Spleen (tissue), 11 donors: Measurements from ENCODE around the gene SLC10A3. TPM values are rescaled to one million over a fixed set of nuclear protein-coding genes. Genes with fewer than 3 reads are reported as not detected.

Experiments used
- DNase-seq: peaks from one replicate; pipeline ENCODE4 v3.0.0-alpha.2; 2020
- H3K27ac ChIP-seq, 8 donors: fragments of 200-600 bp; sonication (generic) in 7 of 8; 1 replicate in 4 of 8; 2 replicates in 4 of 8; pipeline versions ENCODE4 v1.5.0 to v1.8.0; 2016 to 2021; ENCODE audit warnings: inconsistent platforms in 4 of 8, mild to moderate bottlenecking in 4 of 8, moderate library complexity in 1 of 8
- H3K27me3 ChIP-seq, 7 donors: fragments of 200-600 bp; sonication (generic) in 6 of 7; replicated peaks in 1 of 7; 1 replicate in 4 of 7; 2 replicates in 3 of 7; pipeline versions ENCODE4 v1.5.0 to v1.8.0; 2016 to 2021; ENCODE audit warnings: inconsistent platforms in 3 of 7, mild to moderate bottlenecking in 1 of 7
- H3K36me3 ChIP-seq, 6 donors: fragments of 200-600 bp; sonication (generic) in 5 of 6; 1 replicate in 4 of 6; 2 replicates in 2 of 6; pipeline versions ENCODE4 v1.5.0 to v1.8.0; 2016 to 2021; ENCODE audit warnings: inconsistent platforms in 2 of 6
- H3K4me1 ChIP-seq, 6 donors: fragments of 200-600 bp; sonication (generic) in 5 of 6; 1 replicate in 3 of 6; 2 replicates in 3 of 6; pipeline versions ENCODE4 v1.5.0 to v1.8.0; 2016 to 2021; ENCODE audit warnings: inconsistent platforms in 3 of 6
- H3K4me3 ChIP-seq, 8 donors: fragments of 200-600 bp; sonication (generic) in 7 of 8; 1 replicate in 4 of 8; 2 replicates in 4 of 8; pipeline versions ENCODE4 v1.5.0 to v1.8.0; 2016 to 2021; ENCODE audit warnings: inconsistent platforms in 4 of 8, mild to moderate bottlenecking in 4 of 8, moderate library complexity in 2 of 8
- H3K9me3 ChIP-seq, 8 donors: fragments of 200-600 bp; sonication (generic) in 7 of 8; 1 replicate in 4 of 8; 2 replicates in 4 of 8; pipeline versions ENCODE4 v1.5.0 to v1.8.0; 2016 to 2021; ENCODE audit warnings: inconsistent platforms in 4 of 8
- POLR2A ChIP-seq, 3 donors: fragments of 450-650 bp; IDR thresholded peaks; one replicate each; pipeline ENCODE4 v1.5.1; 2017; ENCODE audit warnings: antibody characterized with exemption in 3 of 3, mild to moderate bottlenecking in 1 of 3
- POLR2AphosphoS5 ChIP-seq, 3 donors: sonication (generic); formaldehyde crosslinking; IDR thresholded peaks; one replicate each; pipeline ENCODE4 v1.5.1; 2017; ENCODE audit warnings: antibody characterized with exemption in 3 of 3
- whole genome bisulfite sequencing, 5 donors: extraction: QIAGEN DNeasy Blood & Tissue Kit in 3 of 5; methylation state at CpG; one replicate each; pipeline versions ENCODE4 v1.1.5 to v1.1.7; 2013 to 2018; 5-methylcytosine and 5-hydroxymethylcytosine counted together
- intact Hi-C: fragments of 100-400 bp; cut with DNase I; formaldehyde crosslinking; loops from one replicate; pipeline ENCODE4 v1.15.0; 2023; ENCODE audit warnings: low total_unique reads
- polyA plus RNA-seq, 3 donors: library from polyadenylated mRNA; stranded (reverse); fragments of 200-250 nt; gene quantifications; one replicate each; pipeline ENCODE4 v1.2.1, GENCODE V29; 2013
- total RNA-seq, 7 donors: library from RNA; depleted of rRNA in 3 of 7; stranded (reverse); fragments of >200 nt in 3 of 7; fragmentation: NEBNext Ultra II Directional in 4 of 7; extraction: Animal tissue kit (Norgen Biotek cat#: 25700) in 4 of 7; gene quantifications; one replicate each; pipeline versions ENCODE4 v1.1.0 to v1.2.1, GENCODE V29; 2016 to 2021
- TF ChIP-seq, protein P1 (sequence below), 11 experiments: fragments of 200-600 bp in 7 of 11; fragments of 450-650 bp in 4 of 11; sonication (generic) in 4 of 11; IDR thresholded peaks in 8 of 11; conservative IDR thresholded peaks in 3 of 11; 1 replicate in 7 of 11; 2 replicates in 4 of 11; pipeline versions ENCODE4 v1.4.0 to v1.8.0; 2016 to 2021; ENCODE audit warnings: antibody characterized with exemption in 11 of 11, inconsistent platforms in 4 of 11, mild to moderate bottlenecking in 1 of 11
- donor health status: healthy with polysubstance abuse.
- donor health status: DM: no; HTN: no; CAD: no; lungs with moderate emphysema.
- donor health status: DM: no; HTN: no; CAD: no.
- donor health status: Bipolar disorder and iron deficiency.
- donor health status: healthy.
- donor health status: DM: no; HTN: no; CAD: no.
- donor health status: DM: yes; HTN: yes; CAD: no.

The SLC10A3 gene
- total and polyA plus RNA-seq, 10 donors: 11.0 to 21.8 (median 16.8) TPM

DNA sequence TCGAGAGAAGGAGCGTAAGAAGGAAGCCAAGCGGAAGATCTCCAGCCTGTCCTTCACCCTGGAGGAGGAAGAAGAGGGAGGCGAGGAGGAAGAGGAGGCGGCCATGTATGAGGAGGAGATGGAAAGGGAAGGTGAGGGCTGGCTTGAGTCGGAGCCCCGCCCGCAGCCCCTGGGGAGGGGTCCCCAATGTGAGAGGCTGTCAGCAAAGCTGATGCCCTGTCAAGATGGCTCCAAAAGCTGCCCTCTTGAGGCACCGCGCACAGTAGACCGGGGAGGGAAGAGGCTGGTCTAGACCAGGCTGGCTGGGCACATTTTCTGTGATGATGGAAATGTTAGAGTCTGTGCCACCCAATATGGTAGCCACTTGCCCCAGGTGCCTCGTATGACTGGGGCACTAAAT, 44.0 kb downstream of the SLC10A3 start:
- DNase-seq: no peak
- 87 to 93% (median 91%) methylated on average over 7 to 12 of the region's 12 CpGs for WGBS, 5 donors
- Histone ChIP-seq H3K27me3 (peaks cover 0 to 6% (median 0%) of the 10 kb centered on the region in 7 donors), H3K27ac (no peak overlapping the region), H3K4me1 (peaks cover 5 to 39% (median 20%) of the 10 kb centered on the region in 6 donors), H3K36me3 (peaks cover 0 to 76% (median 33%) of the 10 kb centered on the region in 6 donors), H3K9me3 (no peaks in the 10 kb centered on the region), H3K4me3 (no peak overlapping the region)
- intact Hi-C loops: no loop called here
- TF ChIP-seq POLR2A (IDR thresholded peaks at IDR 0.05) (no peak), POLR2AphosphoS5 (IDR thresholded peaks at IDR 0.05) (no peak)
- TF ChIP-seq, protein P1, sequence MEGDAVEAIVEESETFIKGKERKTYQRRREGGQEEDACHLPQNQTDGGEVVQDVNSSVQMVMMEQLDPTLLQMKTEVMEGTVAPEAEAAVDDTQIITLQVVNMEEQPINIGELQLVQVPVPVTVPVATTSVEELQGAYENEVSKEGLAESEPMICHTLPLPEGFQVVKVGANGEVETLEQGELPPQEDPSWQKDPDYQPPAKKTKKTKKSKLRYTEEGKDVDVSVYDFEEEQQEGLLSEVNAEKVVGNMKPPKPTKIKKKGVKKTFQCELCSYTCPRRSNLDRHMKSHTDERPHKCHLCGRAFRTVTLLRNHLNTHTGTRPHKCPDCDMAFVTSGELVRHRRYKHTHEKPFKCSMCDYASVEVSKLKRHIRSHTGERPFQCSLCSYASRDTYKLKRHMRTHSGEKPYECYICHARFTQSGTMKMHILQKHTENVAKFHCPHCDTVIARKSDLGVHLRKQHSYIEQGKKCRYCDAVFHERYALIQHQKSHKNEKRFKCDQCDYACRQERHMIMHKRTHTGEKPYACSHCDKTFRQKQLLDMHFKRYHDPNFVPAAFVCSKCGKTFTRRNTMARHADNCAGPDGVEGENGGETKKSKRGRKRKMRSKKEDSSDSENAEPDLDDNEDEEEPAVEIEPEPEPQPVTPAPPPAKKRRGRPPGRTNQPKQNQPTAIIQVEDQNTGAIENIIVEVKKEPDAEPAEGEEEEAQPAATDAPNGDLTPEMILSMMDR (IDR thresholded peaks at IDR 0.05 in 8 of 11, conservative IDR thresholded peaks at IDR 0.05 in 3 of 11): no peak

DNA sequence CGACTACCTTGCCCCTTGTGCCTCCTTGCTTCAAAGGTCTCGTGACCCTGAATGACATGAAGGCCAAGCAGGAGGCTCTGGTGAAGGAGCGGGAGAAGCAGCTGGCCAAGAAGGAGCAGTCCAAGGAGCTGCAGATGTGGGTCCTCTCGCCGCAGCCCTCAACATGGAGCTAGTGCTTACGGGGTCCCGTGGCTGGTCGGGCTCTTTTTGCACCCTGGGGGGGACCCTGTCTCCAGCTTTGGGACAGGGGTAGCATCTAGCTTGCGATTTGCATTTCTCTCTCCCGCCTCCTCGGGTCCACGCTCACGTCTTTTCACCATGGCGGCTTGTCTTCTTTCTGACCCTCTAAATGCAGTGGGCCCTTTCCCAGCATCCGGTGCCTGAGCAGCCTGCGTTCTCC, 44.7 kb downstream of the SLC10A3 start:
- intact Hi-C loops: no loop called here
- 90 to 96% (median 95%) methylated on average over 12 to 16 of the region's 16 CpGs for WGBS, 5 donors
- DNase-seq: peak; percentile 66

DNA sequence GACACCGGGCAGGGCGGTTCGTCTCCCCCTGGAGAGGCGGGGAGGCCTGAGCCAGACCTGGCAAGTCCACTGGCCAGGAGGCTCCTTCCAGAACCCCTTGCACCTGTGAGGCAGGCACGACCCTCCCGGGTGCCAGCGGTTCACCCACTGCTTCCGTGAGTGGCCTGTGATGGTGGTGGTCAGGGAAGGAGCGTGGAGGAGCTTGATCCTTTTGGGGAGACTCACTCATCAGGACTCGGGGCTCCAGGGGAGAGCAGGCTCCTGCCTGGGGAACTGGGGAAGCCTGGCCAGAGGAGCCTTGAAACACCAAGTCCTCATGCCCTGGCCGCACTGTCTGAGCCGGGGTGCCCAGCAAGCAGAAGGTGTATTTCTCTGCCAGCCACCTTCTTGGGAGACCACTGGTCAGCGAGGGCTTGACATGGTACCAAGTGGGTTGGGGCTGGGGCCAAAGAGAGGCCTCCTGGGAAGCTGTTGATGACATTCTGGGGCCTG, 45.6 kb downstream of the SLC10A3 start:
- H3K27me3 ChIP-seq: peaks cover 0 to 6% (median 0%) of the 10 kb centered on the region in 7 donors
- peaks cover 5 to 52% (median 20%) of the 10 kb centered on the region in 6 donors for H3K4me1 ChIP-seq
- no peak for TF ChIP-seq POLR2AphosphoS5 (IDR thresholded peaks at IDR 0.05)
- no peak for TF ChIP-seq POLR2A (IDR thresholded peaks at IDR 0.05)
- TF ChIP-seq, protein P1 (IDR thresholded peaks at IDR 0.05 in 8 of 11, conservative IDR thresholded peaks at IDR 0.05 in 3 of 11): no peak
- peak; percentile 79 for DNase-seq
- peak overlapping the region in 6 of 8 donors; percentile 71 to 91 (median 84) for H3K27ac ChIP-seq
- H3K9me3 ChIP-seq: no peaks in the 10 kb centered on the region
- 76 to 100% (median 79%) methylated on average over 2 to 13 of the region's 13 CpGs for WGBS, 5 donors
- H3K36me3 ChIP-seq: peaks cover 0 to 77% (median 29%) of the 10 kb centered on the region in 6 donors
- intact Hi-C loops: no loop called here
- peak overlapping the region; percentile 40 to 78 (median 49) for H3K4me3 ChIP-seq

More for the DNA sequence above, 44.7 kb downstream of the SLC10A3 start:
- Histone ChIP-seq H3K27ac (no peak overlapping the region), H3K9me3 (no peaks in the 10 kb centered on the region), H3K36me3 (peaks cover 0 to 77% (median 34%) of the 10 kb centered on the region in 6 donors), H3K27me3 (peaks cover 0 to 6% (median 0%) of the 10 kb centered on the region in 7 donors), H3K4me1 (peaks cover 5 to 42% (median 20%) of the 10 kb centered on the region in 6 donors), H3K4me3 (no peak overlapping the region)
- TF ChIP-seq POLR2AphosphoS5 (IDR thresholded peaks at IDR 0.05) (no peak), POLR2A (IDR thresholded peaks at IDR 0.05) (no peak)
- TF ChIP-seq, protein P1 (IDR thresholded peaks at IDR 0.05 in 8 of 11, conservative IDR thresholded peaks at IDR 0.05 in 3 of 11): no peak

DNA sequence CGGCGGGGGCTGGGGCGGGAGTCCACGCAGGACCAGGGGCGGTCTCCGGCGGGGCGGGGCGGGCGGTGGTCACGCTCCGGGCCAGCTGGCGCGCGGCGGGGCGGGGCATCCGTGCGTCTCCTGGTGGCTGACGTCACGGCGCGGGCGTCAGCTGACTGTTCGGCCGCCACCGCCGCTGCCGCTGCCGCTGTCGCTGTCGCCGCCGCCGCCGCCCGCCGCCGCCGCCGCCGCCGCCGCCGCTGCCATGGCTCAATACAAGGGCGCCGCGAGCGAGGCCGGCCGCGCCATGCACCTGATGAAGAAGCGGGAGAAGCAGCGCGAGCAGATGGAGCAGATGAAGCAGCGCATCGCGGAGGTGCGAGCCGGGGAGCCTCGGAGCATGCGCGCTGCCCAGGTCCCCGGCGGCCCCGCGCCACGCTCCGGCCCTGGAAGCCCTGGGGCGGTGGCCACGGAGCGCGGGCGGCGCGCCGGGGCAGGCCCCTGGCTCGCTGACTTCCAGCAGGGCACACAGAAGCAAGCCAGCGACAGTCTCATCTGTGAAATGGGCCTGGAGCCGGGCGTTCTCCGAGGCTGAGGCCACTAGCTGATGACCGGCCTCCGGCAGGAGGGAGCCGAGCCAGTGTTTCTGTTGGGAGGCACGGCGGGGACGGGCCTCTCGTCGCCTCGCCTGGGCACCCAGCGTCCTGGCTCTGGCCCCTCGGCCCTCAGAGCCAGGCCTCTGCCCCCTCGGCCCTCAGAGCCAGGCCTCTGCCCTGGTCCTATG, 46.3 kb downstream of the SLC10A3 start, which contains the start of gene FAM50A:
TSS of gene FAM50A (plus strand) at position 150 of the 763 bp plus-strand sequence. CDS start at position 245, 95 bp downstream.
- Histone ChIP-seq H3K36me3 (peaks cover 0 to 77% (median 26%) of the 10 kb centered on the region in 6 donors), H3K27ac (peak within 1 kb of the TSS; percentile 46 to 91 (median 80)), H3K4me1 (peaks cover 5 to 58% (median 20%) of the 10 kb centered on the region in 6 donors), H3K4me3 (peak within 1 kb of the TSS; percentile 40 to 78 (median 49)), H3K27me3 (peaks cover 0 to 6% (median 0%) of the 10 kb centered on the region in 7 donors), H3K9me3 (no peaks in the 10 kb centered on the region)
- WGBS, 5 donors: 1 to 71% (median 31%) methylated on average over 3 to 94 of the region's 94 CpGs
- intact Hi-C loops: no loop called here
- TF ChIP-seq, protein P1 (IDR thresholded peaks at IDR 0.05 in 8 of 11, conservative IDR thresholded peaks at IDR 0.05 in 3 of 11): peak in 2 of 11 experiments; percentile 18 to 21
- TF ChIP-seq POLR2AphosphoS5 (IDR thresholded peaks at IDR 0.05): peak; percentile 6 to 54 (median 47)
- no peak for TF ChIP-seq POLR2A (IDR thresholded peaks at IDR 0.05)
- DNase-seq: peak; percentile 93
